ENCODE measurements around the gene GJD4. TPM values are rescaled to one million over a fixed set of nuclear protein-coding genes. Genes with fewer than 3 reads are reported as not detected.

The GJD4 gene
- total RNA-seq, 1 experiment from 2014 or later: not detected

DNA sequence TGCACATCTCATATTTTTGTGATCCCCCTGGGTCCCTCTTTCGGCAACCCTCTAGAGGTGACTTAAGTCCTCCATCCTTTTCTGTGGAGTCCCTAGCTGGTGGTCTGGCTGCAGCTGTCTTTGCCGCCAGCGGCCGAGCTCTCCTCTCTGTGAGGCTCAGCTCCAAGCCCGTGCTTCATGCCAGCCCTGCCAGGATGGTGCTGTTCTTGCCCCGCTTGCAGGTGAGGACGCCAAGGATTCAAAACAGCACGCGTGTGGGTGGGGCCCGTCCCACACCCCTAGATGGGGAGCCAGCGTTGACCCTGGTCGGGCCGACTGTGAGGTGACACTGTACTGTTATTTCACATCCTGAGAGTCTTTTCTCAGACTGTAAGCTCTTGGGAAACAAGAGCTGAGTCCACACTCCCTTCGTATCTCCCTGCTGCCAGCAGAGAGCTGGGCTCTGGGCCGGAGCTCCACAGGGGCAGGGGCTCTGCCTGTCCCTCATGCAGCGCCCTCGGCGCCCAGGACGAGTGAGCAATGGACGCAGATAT is 36.6 kb upstream of the GJD4 start:
- Histone ChIP-seq H3K36me3 (ENCODE audit: control insufficient read depth in 1 of 2, insufficient read depth in 2 of 2, low read length in 2 of 2) (no peaks in the 10 kb centered on the region), H3K9me2 (ENCODE audit: insufficient read depth) (no peaks in the 10 kb centered on the region), H2AFZ (ENCODE audit: low read depth, low read length, poor library complexity, severe bottlenecking) (no peak overlapping the region), H3K27me3 (ENCODE audit: insufficient read depth, low read length) (no peaks in the 10 kb centered on the region), H3K9me3 (ENCODE audit: control insufficient read depth in 1 of 2, insufficient read depth in 1 of 2, low read depth in 1 of 2, low read length in 2 of 2) (no peaks in the 10 kb centered on the region), H3K9ac (ENCODE audit: low read length) (no peak overlapping the region), H3K79me2 (ENCODE audit: insufficient read depth, low read length) (no peaks in the 10 kb centered on the region), H3K27ac (ENCODE audit: low read depth, low read length) (no peak overlapping the region), H3K4me3 (replicated peaks in 1 of 2; ENCODE audit: low read depth in 1 of 2, low read length in 2 of 2) (no peak overlapping the region), H4K20me1 (ENCODE audit: insufficient read depth) (no peaks in the 10 kb centered on the region; the same call in 1 of the 2 replicates), H3K4me2 (ENCODE audit: low read length) (no peak overlapping the region), H3K4me1 (ENCODE audit: control insufficient read depth in 1 of 2, insufficient read depth in 2 of 2, low read length in 2 of 2) (no peaks in the 10 kb centered on the region)
- CTCF ChIA-PET: no interaction called here
- no peak for TF ChIP-seq CBX3 (IDR thresholded peaks at IDR 0.05; ENCODE audit: low read depth)
- TF ChIP-seq, protein P1, sequence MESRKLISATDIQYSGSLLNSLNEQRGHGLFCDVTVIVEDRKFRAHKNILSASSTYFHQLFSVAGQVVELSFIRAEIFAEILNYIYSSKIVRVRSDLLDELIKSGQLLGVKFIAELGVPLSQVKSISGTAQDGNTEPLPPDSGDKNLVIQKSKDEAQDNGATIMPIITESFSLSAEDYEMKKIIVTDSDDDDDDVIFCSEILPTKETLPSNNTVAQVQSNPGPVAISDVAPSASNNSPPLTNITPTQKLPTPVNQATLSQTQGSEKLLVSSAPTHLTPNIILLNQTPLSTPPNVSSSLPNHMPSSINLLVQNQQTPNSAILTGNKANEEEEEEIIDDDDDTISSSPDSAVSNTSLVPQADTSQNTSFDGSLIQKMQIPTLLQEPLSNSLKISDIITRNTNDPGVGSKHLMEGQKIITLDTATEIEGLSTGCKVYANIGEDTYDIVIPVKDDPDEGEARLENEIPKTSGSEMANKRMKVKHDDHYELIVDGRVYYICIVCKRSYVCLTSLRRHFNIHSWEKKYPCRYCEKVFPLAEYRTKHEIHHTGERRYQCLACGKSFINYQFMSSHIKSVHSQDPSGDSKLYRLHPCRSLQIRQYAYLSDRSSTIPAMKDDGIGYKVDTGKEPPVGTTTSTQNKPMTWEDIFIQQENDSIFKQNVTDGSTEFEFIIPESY (IDR thresholded peaks at IDR 0.05; ENCODE audit: extremely low read depth, insufficient replicate concordance, low read length): no peak
- no peak for TF ChIP-seq FOSL1 (IDR thresholded peaks at IDR 0.05; ENCODE audit: low read depth)
- TF ChIP-seq SP1 (IDR thresholded peaks at IDR 0.05; ENCODE audit: low read depth): no peak
- TF ChIP-seq, protein P2, sequence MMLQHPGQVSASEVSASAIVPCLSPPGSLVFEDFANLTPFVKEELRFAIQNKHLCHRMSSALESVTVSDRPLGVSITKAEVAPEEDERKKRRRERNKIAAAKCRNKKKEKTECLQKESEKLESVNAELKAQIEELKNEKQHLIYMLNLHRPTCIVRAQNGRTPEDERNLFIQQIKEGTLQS (IDR thresholded peaks at IDR 0.05): no peak
- TF ChIP-seq ZNF274 (IDR thresholded peaks at IDR 0.05; ENCODE audit: low read depth, low read length): no peak
- TF ChIP-seq EZH2phosphoT487 (IDR thresholded peaks at IDR 0.05; ENCODE audit: borderline replicate concordance): no peak
- TF ChIP-seq CEBPB (IDR thresholded peaks at IDR 0.05; ENCODE audit: low read depth): no peak
- ATAC-seq (no peak), DNase-seq (ENCODE audit: low read depth, low spot score) (no peak)
- BruUV-seq (replicated peaks): no TSS peak
- POLR2A ChIA-PET: no interaction called here
- RAD21 ChIA-PET (ENCODE audit: low non-redundant PET in 1 of 2, low total read pairs in 2 of 2, uncharacterized antibody in 2 of 2, unreplicated experiment in 2 of 2): no interaction called here
- intact Hi-C loops (cut with micrococcal nuclease): no loop called here
